Mucosa of descending colon (tissue), 3 donors: Measurements from ENCODE around the gene BANP. TPM values are rescaled to one million over a fixed set of nuclear protein-coding genes. Genes with fewer than 3 reads are reported as not detected.
"Not testable (repeated sequence)": the region's sequence is repeated elsewhere in the genome, so short reads cannot be mapped to it uniquely, and the experiment has no call there.

ENCODE experiments used
- ATAC-seq: fragments of 200-7000 bp; cut with Tn5 transposase; one replicate; pipeline ENCODE4 v1.9.1; 2020; ENCODE audit warnings: mild to moderate bottlenecking, moderate library complexity
- DNase-seq, 3 donors: peaks; one replicate each; pipeline ENCODE4 v3.0.0-alpha.2; 2020
- H3K36me3 ChIP-seq: fragments of 200-600 bp; one replicate; pipeline ENCODE4 v1.8.0; 2021; ENCODE audit warnings: low read depth, mild to moderate bottlenecking
- H3K4me1 ChIP-seq: fragments of 200-600 bp; one replicate; pipeline ENCODE4 v1.8.0; 2021; ENCODE audit warnings: low read depth, mild to moderate bottlenecking
- H3K4me3 ChIP-seq: fragments of 200-600 bp; one replicate; pipeline ENCODE4 v1.8.0; 2021; ENCODE audit warnings: mild to moderate bottlenecking
- H3K9me3 ChIP-seq: fragments of 200-600 bp; one replicate; pipeline ENCODE4 v1.8.0; 2021; ENCODE audit warnings: mild to moderate bottlenecking
- intact Hi-C, 2 donors: fragments of 100-400 bp; cut with DNase I in 1 of 2; cut with micrococcal nuclease in 1 of 2; formaldehyde crosslinking; loops; one replicate each; pipeline versions ENCODE4 v1.11.0 to v1.11.1; 2022; cut with DNase I, micrococcal nuclease
- total RNA-seq, 3 donors: library from RNA; stranded (reverse); fragmentation: NEBNext Ultra II Directional in 2 of 3; extraction: Animal tissue kit (Norgen Biotek cat#: 25700) in 2 of 3; gene quantifications; one replicate each; pipeline versions ENCODE4 v1.2.1 to v1.2.4, GENCODE V29; 2021 to 2023
- TF ChIP-seq, protein P1 (sequence below): fragments of 200-600 bp; IDR thresholded peaks from one replicate; pipeline ENCODE4 v1.8.0; 2022; ENCODE audit warnings: antibody characterized with exemption, mild to moderate bottlenecking
- donor health status: DM: no; HTN: no; CAD: no; lungs with moderate emphysema.
- donor health status: DM: no; HTN: no; CAD: no.
- donor health status: DM: no; HTN: yes; CAD: no.

The BANP gene
- total RNA-seq, 3 donors from 2014 or later = 24.4 to 36.0 (median 26.1) TPM

DNA sequence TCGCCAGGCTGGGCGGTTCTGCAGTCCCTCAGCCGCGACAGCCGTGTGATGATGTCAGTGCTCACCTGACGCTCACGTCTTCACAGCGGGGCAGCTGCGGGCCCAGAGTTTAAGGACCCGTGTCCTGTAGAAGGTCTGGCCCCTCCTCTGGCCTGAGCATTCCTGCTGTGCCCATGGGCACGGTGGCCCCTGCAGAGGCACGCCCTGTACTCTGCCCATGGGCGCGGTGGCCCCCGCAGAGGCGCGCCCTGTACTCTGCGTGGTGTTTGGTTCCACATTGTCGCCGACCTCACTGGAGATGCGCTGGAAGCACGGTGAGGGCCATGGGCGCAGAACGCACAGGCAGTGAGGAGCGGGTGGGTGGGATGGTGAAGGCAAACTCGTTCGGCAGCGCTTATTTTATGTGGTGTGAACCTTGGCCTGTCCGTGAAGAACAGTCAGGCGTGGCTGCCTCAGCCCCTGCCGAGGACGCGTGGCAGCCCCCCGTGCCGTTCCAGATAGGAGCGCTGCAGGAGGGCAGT lies 122.0 kb downstream of the BANP start:
- H3K9me3 ChIP-seq = no peaks in the 10 kb centered on the region
- TF ChIP-seq, protein P1, sequence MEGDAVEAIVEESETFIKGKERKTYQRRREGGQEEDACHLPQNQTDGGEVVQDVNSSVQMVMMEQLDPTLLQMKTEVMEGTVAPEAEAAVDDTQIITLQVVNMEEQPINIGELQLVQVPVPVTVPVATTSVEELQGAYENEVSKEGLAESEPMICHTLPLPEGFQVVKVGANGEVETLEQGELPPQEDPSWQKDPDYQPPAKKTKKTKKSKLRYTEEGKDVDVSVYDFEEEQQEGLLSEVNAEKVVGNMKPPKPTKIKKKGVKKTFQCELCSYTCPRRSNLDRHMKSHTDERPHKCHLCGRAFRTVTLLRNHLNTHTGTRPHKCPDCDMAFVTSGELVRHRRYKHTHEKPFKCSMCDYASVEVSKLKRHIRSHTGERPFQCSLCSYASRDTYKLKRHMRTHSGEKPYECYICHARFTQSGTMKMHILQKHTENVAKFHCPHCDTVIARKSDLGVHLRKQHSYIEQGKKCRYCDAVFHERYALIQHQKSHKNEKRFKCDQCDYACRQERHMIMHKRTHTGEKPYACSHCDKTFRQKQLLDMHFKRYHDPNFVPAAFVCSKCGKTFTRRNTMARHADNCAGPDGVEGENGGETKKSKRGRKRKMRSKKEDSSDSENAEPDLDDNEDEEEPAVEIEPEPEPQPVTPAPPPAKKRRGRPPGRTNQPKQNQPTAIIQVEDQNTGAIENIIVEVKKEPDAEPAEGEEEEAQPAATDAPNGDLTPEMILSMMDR = no peak
- H3K36me3 ChIP-seq = no peaks in the 10 kb centered on the region
- no peak overlapping the region for H3K4me3 ChIP-seq
- no peak for ATAC-seq
- H3K4me1 ChIP-seq = no peaks in the 10 kb centered on the region
- intact Hi-C loops = no loop called here
- DNase-seq = peak in 1 of 3 donors; percentile 36

DNA sequence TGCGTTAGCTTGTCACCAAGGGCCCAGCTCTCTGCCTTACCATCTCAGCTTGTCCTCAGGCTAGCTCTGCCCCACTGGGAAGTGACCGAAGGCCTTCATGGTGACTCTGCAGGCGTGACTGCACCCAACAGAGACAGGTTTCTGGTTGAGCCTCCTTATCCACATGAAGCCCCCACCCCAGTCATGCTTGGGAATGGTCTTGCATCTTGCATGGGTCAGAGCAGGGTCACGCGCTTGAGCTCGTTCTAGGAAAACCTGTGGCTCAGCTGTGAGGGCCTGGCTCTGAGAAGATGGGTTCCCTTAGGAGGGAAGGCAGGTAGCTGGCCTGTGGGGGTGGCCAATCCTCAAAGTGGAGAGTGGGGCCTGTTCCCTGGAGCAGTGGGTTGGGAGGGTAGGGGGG lies 122.8 kb downstream of the BANP start:
- ATAC-seq (no peak), DNase-seq (no peak)
- Histone ChIP-seq H3K4me1 (no peaks in the 10 kb centered on the region), H3K9me3 (no peaks in the 10 kb centered on the region), H3K36me3 (no peaks in the 10 kb centered on the region), H3K4me3 (no peak overlapping the region)
- intact Hi-C loops = no loop called here
- TF ChIP-seq, protein P1 = no peak

DNA sequence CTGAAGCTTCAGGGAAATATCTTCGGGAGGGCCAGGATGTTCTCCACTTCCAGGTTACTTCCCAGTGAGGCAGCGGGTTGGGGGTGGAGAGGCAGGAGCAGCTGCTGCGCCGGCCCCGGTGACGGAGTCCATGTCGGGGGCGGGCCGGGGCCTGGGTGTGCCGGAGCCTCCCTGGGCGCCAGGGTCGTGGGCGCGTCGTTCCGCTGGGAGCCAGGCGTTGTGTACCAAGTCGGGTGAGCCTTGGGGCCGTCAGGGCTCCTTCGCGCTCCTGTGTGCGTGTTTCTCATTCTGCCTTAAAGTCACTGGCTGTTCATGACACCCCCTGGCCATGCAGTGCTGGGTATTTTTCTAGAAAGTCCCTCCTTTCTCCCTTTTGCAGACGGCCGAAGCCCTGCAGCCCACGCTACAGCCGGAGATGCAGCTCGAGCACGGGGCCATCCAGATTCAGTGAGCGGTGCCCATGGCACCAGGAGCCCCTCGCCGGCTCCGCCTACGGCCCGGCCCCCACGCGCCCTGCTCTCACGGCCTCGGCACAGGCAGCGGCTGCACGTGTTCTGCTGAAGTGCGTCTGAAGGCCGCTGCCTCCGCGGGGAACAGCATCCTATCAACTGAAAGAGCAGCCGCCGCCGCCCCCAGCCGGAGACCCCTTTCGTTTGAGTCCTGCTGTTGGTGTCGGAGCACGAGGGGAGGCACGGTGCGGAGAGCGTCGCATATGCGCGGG lies 125.1 kb downstream of the BANP start:
- no peaks in the 10 kb centered on the region for H3K36me3 ChIP-seq
- H3K4me1 ChIP-seq = no peaks in the 10 kb centered on the region
- no peak for ATAC-seq
- no peak overlapping the region for H3K4me3 ChIP-seq
- H3K9me3 ChIP-seq = no peaks in the 10 kb centered on the region
- TF ChIP-seq, protein P1 = no peak
- intact Hi-C loops = no loop called here
- DNase-seq = peak in 1 of 3 donors; percentile 43

DNA sequence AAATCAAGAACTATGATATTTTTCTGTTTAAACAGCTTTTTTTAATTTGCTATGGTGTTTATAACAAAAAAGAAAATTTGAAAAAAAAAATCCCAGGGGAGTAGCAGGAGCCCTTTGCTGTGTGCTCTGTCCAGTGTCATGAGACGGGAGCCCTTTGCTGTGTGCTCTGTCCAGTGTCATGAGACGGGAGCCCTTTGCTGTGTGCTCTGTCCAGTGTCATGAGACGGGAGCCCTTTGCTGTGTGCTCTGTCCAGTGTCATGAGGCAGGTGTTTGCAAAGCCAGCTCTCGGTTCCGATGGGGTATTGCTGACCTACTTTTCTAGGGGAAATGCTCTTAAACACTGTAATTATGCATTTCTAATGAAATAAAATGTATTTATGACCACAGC lies 125.7 kb downstream of the BANP start:
- intact Hi-C loops, H3K4me1 ChIP-seq, H3K36me3 ChIP-seq, H3K9me3 ChIP-seq, H3K4me3 ChIP-seq, DNase-seq, ATAC-seq: not testable (repeated sequence)

- H3K4me1 ChIP-seq = no peaks in the 10 kb centered on the region
- ATAC-seq = no peak
- intact Hi-C loops = no loop called here
Measured at GRCh38 chr16:88077328-88078108, 126.3 kb downstream of the BANP start.

More at GRCh38 chr16:88077328-88078108, 126.3 kb downstream of the BANP start:
- H3K4me3 ChIP-seq = no peak overlapping the region
- no peaks in the 10 kb centered on the region for H3K9me3 ChIP-seq
- no peaks in the 10 kb centered on the region for H3K36me3 ChIP-seq
- peak in 1 of 3 donors; percentile 31 for DNase-seq
- TF ChIP-seq, protein P1 = no peak
